Osteoblast (primary cell): ENCODE measurements around the gene NOX5. TPM values are rescaled to one million over a fixed set of nuclear protein-coding genes. Genes with fewer than 3 reads are reported as not detected.
"Not testable (repeated sequence)": the region's sequence is repeated elsewhere in the genome, so short reads cannot be mapped to it uniquely, and the experiment has no call there.

ENCODE experiments used
- DNase-seq: peaks from one replicate; pipeline ENCODE4 v3.0.0; 2011; ENCODE audit warnings: low spot score, mixed read lengths; ENCODE audit not compliant: insufficient read length; ENCODE audit errors: missing footprints
- H2AFZ ChIP-seq: 2 replicates; pipeline ENCODE4 v1.6.0; 2011; ENCODE audit warnings: mild to moderate bottlenecking, low read length
- H3K27ac ChIP-seq: 2 replicates; pipeline ENCODE4 v1.5.1; 2011; ENCODE audit warnings: mild to moderate bottlenecking, low read depth, low read length, moderate library complexity
- H3K27me3 ChIP-seq: 2 replicates; pipeline ENCODE4 v1.6.0; 2012; ENCODE audit warnings: mild to moderate bottlenecking, control low read depth, inconsistent platforms, low read length, moderate library complexity; ENCODE audit not compliant: insufficient read depth
- H3K36me3 ChIP-seq: 2 replicates; pipeline ENCODE4 v1.5.1; 2011; ENCODE audit warnings: mild to moderate bottlenecking, low read length, control low read depth, moderate library complexity; ENCODE audit not compliant: insufficient read depth
- H3K4me1 ChIP-seq: 2 replicates; pipeline ENCODE4 v1.5.1; 2011; ENCODE audit warnings: mild to moderate bottlenecking, low read length, control low read depth, moderate library complexity; ENCODE audit not compliant: insufficient read depth
- H3K4me2 ChIP-seq: 2 replicates; pipeline ENCODE4 v1.6.0; 2011; ENCODE audit warnings: mild to moderate bottlenecking, low read length; ENCODE audit not compliant: insufficient read depth
- H3K4me3 ChIP-seq: fragments of 200-600 bp; sonication (generic); 3 replicates; pipeline ENCODE4 v1.5.1; 2012; ENCODE audit warnings: mild to moderate bottlenecking, low read length, inconsistent platforms; ENCODE audit not compliant: insufficient read depth
- H3K79me2 ChIP-seq: 2 replicates; pipeline ENCODE4 v1.6.0; 2012; ENCODE audit warnings: mild to moderate bottlenecking, low read length, control low read depth, inconsistent platforms; ENCODE audit not compliant: insufficient read depth
- H3K9me3 ChIP-seq: 2 replicates; pipeline ENCODE4 v1.5.1; 2011; ENCODE audit warnings: low read depth, low read length, control low read depth
- H4K20me1 ChIP-seq: 2 replicates; pipeline ENCODE4 v1.6.0; 2012; ENCODE audit warnings: mild to moderate bottlenecking, low read length, control low read depth; ENCODE audit not compliant: insufficient read depth
- total RNA-seq: library from RNA; depleted of rRNA; stranded (reverse); fragments of >200 nt; gene quantifications from 2 replicates; pipeline ENCODE4 v1.2.3, GENCODE V29; 2012
- TF ChIP-seq, protein P1 (sequence below): IDR thresholded peaks from 2 replicates; pipeline ENCODE4 v1.5.1; 2011; ENCODE audit warnings: mild to moderate bottlenecking, low read depth, low read length, moderate library complexity; ENCODE audit errors: extremely low read depth

Gene NOX5
- total RNA-seq, 1 donor: 0.36 TPM

DNA sequence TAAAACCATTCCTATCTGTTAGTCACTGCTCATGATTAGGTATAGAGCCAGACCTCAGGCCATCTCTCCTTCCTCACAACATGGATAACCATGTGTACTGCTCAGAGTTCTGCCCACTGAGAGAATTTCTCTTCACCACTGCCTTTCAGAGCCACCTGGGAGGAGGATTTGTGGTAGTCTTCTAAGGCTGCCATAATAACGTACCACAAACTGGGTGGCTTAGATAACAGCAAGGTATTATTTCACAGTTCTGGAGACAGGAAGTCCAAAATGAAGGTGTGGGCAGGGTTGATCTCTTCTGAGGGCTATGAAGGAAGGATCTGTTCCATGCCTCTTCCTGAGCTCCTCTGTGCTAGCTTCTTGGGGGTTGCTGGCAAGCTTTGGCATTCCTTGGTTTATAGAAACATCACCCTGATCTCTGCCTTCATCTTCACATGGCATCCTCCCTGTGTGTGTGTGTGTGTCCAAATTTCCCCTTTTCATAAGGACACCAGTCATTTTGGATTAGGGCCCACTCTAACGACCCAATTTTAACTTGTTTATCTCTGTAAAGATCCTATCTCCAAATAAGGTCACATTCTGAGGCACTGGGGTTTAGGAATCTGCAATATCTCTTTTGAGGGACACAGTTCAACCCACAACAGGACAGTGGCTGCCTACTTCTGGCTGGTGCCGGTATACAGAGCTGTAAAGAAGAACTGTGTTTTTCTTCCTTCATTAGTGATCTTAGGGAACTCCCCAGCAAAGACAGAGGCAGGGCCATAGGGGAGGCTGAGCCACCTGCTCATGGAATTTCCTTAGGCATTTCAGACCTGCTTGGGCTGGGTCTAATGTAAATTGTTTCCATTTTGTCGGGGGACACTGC lies 42.1 kb upstream of the NOX5 start:
- no peak overlapping the region for H3K27ac ChIP-seq
- no peaks in the 10 kb centered on the region for H3K36me3 ChIP-seq
- no peak overlapping the region for H2AFZ ChIP-seq
- H3K4me1 ChIP-seq: no peaks in the 10 kb centered on the region
- H3K4me2 ChIP-seq: no peak overlapping the region
- peaks cover 9% of the 10 kb centered on the region for H3K9me3 ChIP-seq
- H3K27me3 ChIP-seq: peaks cover 7% of the 10 kb centered on the region
- no peak overlapping the region for H3K4me3 ChIP-seq
- H3K79me2 ChIP-seq: no peaks in the 10 kb centered on the region
- no peak for DNase-seq
- H4K20me1 ChIP-seq: no peaks in the 10 kb centered on the region
- TF ChIP-seq, protein P1, sequence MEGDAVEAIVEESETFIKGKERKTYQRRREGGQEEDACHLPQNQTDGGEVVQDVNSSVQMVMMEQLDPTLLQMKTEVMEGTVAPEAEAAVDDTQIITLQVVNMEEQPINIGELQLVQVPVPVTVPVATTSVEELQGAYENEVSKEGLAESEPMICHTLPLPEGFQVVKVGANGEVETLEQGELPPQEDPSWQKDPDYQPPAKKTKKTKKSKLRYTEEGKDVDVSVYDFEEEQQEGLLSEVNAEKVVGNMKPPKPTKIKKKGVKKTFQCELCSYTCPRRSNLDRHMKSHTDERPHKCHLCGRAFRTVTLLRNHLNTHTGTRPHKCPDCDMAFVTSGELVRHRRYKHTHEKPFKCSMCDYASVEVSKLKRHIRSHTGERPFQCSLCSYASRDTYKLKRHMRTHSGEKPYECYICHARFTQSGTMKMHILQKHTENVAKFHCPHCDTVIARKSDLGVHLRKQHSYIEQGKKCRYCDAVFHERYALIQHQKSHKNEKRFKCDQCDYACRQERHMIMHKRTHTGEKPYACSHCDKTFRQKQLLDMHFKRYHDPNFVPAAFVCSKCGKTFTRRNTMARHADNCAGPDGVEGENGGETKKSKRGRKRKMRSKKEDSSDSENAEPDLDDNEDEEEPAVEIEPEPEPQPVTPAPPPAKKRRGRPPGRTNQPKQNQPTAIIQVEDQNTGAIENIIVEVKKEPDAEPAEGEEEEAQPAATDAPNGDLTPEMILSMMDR: no peak

DNA sequence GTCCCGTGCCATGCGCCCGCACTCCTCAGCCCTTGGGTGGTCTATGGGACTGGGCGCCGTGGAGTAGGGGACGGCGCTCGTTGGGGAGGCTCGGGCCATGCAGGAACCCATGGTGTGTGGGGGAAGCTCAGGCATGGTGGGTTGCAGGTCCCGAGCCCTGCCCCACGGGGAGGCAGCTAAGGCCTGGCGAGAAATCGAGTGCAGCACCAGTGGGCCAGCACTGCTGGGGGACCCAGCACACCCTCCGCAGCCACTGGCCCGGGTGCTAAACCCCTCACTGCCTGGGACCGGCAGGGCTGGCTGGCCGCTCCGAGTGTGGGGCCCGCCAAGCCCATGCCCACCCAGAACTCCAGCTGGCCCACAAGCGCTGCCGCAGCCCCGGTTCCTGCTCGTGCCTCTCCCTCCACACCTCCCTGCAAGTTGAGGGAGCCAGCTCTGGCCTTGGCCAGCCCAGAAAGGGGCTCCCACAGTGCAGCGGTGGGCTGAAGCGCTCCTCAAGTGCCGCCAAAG lies 38.8 kb upstream of the NOX5 start:
- H3K27me3 ChIP-seq: peaks cover 10% of the 10 kb centered on the region
- not testable (repeated sequence) for H3K36me3 ChIP-seq, H3K4me1 ChIP-seq, H4K20me1 ChIP-seq, DNase-seq, H3K27ac ChIP-seq, H3K9me3 ChIP-seq, H2AFZ ChIP-seq, H3K4me3 ChIP-seq, H3K4me2 ChIP-seq, H3K79me2 ChIP-seq

- not testable (repeated sequence) for H3K4me1 ChIP-seq, H3K4me3 ChIP-seq, DNase-seq, H4K20me1 ChIP-seq, H3K79me2 ChIP-seq, H3K4me2 ChIP-seq, H2AFZ ChIP-seq, H3K27ac ChIP-seq, H3K36me3 ChIP-seq, H3K9me3 ChIP-seq
- H3K27me3 ChIP-seq: peaks cover 15% of the 10 kb centered on the region
These were observed 37.1 kb upstream of the NOX5 start for GRCh38 chr15:68977426-68977825.

GRCh38 chr15:68979006-68979405 lies 35.5 kb upstream of the NOX5 start:
- Histone ChIP-seq H2AFZ (no peak overlapping the region), H3K27ac (no peak overlapping the region), H3K4me3 (no peak overlapping the region), H3K79me2 (no peaks in the 10 kb centered on the region), H3K36me3 (no peaks in the 10 kb centered on the region), H3K27me3 (peaks cover 12% of the 10 kb centered on the region), H3K9me3 (no peaks in the 10 kb centered on the region), H3K4me1 (no peaks in the 10 kb centered on the region), H3K4me2 (no peak overlapping the region), H4K20me1 (no peaks in the 10 kb centered on the region)
- TF ChIP-seq, protein P1: no peak
- no peak for DNase-seq

GRCh38 chr15:68979816-68980215 lies 34.7 kb upstream of the NOX5 start:
- no peak for DNase-seq
- peaks cover 15% of the 10 kb centered on the region for H3K27me3 ChIP-seq
- H3K4me3 ChIP-seq: no peak overlapping the region
- no peak overlapping the region for H3K27ac ChIP-seq
- no peaks in the 10 kb centered on the region for H3K79me2 ChIP-seq
- TF ChIP-seq, protein P1: no peak
- H3K4me2 ChIP-seq: no peak overlapping the region
- no peak overlapping the region for H2AFZ ChIP-seq
- H3K4me1 ChIP-seq: no peaks in the 10 kb centered on the region
- H3K9me3 ChIP-seq: no peaks in the 10 kb centered on the region
- no peaks in the 10 kb centered on the region for H4K20me1 ChIP-seq
- H3K36me3 ChIP-seq: no peaks in the 10 kb centered on the region
